HG02623 (cell line): ENCODE results near the gene BID.

Experiments
- ATAC-seq: cut with Tn5 transposase; IDR thresholded peaks from one replicate; pipeline ENCODE4 v1.9.1; 2021; ENCODE audit warnings: moderate library complexity; ENCODE audit not compliant: unreplicated experiment

Gene BID

DNA sequence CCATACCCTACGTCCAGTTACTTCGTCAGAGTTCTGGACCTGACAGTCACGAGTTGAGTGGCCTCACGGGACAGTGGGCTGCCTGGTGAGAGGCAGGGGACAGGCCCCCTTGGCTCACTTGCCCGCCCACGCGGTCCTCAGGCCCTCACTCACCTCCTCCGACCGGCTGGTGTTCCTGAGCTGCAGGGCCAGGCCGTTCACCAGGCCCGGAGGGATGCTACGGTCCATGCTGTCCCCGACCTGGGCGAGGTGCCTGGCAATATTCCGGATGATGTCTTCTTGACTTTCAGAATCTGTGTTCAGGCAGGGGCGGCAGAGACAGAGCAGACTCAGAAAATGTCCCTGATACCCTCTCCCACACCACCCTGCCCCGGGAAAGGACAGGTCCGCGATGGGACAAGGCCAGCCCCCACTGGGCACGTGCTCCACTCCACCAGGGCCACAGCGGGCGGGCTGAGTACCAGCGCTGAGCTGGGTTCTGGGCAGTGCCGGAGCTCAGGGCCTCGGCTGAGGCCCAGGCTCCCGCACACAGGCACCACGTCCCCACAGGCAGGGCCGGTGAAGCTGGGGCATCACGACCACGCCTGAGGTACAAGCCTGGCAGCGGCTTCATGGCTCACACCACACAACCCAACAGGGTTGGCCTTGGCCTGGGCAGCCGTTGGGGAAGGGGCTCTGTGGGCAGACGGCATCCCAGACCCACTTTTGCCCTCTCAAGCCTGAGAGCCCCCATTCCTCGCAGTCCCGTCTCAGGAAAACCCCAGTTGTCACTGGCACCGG is 34.9 kb downstream of the BID start:
- no peak for ATAC-seq

DNA sequence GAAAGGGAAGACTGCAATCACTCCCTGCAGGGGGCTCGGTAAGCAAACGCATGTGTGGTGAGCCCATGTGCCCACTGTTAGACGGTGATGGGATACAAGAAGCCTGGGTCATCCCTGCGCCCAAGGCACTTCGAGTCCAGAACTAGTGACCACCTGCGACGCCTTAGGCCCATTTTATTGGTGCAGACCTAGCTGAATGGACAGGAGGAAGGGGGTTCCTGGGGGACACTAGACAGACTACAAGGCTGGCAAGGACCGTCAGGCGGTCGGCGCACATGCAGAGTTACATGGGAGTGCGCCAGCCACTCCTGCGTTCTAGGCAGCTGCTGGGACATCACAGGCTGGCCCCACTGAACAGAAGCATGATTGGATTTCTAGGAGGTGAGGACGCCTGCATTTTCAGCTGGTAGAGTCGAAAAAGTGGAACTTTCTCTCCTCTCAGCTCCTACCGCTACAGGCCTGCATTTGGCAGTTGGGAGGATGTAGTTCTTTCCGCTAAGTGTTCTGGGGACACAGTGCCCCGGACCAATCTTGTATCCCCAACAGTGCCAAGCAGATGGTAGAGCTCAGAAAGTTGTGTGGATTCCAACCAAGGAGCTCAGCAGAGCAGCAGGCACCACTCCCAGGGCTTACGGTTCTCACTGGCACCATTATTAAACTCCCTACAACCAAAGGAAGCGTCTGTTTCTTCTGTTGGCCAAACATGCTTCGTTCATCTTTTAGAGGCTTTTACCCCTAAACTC is 35.7 kb downstream of the BID start:
- ATAC-seq = no peak

DNA sequence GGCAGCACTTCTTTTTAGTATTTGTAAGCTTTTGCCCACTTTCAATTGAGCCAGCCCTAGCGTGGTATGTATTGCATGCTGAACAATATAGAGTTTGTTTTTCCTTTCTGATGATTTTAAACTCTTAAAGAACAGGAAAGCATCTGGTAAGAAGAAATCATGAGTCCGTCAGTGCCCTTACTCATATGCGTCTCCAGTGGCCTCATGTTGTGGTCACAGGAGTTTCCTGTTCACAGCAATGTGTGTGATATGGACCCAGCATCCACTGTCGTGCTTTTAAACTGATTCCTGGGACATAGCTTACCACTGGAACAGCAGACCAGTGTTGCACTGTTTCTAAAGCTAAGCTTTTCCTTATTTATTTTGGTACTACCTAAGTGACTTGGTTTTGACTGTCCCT is 40.1 kb downstream of the BID start:
- ATAC-seq = no peak

DNA sequence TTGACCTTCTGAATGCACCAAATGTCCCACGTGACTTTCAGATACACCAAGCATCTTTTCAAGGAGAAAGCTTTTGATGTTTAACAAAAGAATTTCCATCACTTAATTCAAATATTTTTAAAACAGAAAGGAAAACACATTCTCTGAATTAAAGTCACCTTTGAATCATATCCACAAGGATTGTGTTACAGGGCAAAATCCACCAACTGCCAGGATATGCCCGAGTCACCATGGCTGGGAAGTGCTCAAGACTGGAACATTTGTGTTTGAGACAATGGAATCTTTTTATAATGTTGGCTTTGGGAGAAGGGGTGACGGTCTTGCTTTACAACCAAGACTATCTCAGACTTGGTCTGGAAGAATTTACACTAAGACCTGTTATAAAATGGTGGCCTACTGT is 40.8 kb downstream of the BID start:
- no peak for ATAC-seq

DNA sequence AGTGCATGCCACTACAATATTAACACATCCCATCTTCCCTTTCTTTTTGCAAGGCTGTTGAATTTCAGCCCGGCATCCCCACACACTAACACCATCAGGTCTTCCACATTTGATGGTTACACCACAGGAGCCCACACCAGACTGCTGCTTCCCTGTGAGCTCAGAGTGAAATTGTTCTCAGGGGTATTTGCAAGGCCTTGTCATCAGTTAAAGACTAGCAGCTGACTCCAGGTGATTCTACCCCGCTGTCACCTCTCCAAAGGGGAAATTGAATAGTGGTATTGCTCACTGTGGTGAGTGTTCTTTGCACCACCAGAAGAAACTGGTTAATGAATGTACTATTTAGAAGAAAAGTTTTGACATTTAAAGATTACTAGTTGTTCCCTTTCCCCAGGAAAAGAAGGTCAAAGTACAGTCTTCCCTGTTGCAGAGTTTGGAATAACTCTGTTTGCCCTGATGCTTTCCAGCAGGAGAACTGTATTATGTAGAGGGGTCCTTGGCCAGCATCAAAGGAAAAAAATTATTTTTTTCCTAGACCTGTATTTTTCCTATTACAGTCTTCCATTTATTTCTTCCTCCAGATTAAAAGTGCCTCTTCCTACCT is 41.9 kb downstream of the BID start:
- ATAC-seq = no peak

DNA sequence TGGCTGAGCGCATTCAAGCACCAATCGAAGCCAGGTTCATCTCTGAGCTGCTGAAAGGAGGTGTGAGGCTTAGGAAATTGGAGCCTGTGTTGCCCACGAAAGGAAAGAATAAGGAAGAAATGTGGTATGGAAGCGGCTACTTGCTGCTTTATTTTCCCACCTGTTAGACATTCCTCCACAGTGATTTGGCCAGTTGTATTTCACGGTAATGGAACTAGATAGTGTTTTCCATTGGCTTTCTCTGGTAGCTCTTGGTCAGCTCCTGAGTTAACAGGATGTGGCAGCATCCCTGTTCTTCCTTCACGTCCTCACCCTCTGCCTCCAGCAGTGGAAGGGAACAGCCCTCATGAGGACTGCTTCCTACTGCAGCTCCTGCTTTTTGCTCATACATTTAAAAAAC is 44.7 kb downstream of the BID start:
- ATAC-seq = no peak

DNA sequence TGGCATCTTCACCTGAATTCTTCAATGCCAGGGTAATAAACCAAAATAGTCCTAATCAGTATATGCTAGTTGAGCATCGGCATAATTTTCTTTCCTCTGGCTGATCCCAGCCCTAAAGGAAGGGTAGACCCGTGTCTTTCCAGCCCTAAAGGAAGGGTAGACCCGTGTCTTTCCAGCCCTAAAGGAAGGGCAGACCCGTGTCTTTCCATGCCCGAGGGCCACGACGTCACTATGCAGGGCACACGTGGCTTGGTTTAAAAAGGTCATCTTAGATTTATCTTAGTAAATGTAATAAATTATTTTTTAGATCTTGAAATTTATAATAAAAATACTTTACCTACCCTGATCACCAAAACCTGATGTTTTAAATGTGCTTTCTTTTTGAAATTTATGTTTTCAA is 45.5 kb downstream of the BID start:
- no peak for ATAC-seq

DNA sequence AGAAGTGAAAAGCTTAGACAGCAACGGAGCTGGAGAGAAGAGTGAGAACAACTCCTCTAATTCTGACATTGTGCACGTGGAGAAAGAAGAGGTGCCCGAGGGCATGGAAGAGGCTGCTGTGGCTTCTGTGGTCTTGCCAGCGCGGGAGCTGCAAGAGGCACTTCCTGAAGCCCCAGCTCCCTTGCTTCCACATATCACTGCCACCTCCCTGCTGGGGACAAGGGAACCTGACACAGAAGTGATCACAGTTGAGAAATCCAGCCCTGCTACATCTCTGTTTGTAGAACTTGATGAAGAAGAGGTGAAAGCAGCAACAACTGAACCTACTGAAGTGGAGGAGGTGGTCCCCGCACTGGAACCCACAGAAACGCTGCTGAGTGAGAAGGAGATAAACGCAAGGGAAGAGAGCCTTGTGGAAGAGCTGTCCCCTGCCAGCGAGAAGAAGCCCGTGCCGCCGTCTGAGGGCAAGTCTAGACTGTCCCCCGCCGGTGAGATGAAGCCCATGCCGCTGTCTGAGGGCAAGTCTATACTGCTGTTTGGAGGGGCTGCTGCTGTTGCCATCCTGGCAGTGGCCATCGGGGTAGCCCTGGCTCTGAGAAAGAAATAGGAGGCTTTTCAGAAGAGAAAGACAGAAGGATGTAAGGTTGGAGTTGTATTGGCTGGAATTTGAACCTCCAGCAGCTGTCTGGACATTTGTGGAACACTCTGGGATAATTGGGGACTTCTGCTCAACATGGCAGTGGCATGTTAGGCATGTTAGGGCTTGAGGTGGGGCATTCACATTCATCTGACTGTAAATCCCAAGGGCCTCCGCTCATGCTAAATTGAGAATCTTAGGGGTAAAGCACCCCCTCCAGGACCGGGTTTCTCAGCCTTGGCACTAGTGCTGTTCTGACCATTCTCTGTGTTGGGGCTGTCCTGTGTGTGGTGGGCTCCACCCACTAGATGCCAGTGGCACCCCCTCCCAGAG is 47.1 kb downstream of the BID start:
- no peak for ATAC-seq

DNA sequence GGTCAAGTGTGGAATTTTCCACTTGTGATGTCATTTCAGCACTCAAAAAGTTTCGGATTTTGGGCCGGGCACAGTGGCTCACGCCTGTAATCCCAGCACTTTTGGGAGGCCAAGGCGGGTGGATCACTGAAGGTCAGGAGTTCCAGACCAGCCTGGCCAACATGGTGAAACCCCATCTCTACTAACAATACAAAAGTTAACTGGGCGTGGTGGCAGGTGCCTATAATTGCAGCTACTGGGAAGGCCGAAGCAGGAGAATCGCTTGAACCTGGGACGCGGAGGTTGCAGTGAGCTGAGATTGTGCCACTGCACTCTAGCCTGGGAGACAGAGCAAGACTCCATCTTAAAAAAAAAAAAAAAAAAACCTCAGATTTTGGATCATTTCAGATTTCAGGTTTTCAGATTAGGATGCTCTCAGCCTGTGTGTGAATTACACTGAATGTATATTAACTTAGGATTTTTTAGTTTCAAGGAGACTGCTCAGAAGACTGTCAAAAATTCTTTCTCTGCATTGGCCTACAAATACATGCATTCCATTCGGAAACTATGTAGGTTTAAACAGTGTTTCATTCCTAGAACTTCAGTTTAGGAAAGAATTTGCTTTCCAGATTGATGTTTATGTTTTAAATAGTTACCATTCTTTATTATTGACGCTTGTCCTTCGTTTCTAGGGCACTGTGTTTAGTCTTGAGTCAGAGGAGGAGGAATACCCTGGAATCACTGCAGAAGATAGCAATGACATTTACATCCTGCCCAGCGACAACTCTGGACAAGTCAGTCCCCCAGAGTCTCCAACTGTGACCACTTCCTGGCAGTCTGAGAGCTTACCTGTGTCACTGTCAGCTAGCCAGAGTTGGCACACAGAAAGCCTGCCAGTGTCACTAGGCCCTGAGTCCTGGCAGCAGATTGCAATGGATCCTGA is 48.0 kb downstream of the BID start:
- no peak for ATAC-seq

DNA sequence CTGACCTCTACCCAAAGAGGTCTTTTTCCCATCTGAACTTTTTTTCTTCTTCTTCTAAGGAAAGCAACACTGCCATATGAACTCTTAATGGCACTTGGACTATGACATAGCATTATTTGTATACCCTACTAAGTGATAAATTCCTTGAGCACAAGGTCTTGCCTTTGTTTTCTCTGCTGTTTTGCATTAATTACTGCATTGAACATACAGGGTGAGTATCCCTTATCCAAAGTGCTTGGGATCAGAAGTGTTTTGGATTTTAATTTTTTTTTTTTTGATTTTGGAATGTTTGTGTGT is 48.8 kb downstream of the BID start:
- no peak for ATAC-seq

DNA sequence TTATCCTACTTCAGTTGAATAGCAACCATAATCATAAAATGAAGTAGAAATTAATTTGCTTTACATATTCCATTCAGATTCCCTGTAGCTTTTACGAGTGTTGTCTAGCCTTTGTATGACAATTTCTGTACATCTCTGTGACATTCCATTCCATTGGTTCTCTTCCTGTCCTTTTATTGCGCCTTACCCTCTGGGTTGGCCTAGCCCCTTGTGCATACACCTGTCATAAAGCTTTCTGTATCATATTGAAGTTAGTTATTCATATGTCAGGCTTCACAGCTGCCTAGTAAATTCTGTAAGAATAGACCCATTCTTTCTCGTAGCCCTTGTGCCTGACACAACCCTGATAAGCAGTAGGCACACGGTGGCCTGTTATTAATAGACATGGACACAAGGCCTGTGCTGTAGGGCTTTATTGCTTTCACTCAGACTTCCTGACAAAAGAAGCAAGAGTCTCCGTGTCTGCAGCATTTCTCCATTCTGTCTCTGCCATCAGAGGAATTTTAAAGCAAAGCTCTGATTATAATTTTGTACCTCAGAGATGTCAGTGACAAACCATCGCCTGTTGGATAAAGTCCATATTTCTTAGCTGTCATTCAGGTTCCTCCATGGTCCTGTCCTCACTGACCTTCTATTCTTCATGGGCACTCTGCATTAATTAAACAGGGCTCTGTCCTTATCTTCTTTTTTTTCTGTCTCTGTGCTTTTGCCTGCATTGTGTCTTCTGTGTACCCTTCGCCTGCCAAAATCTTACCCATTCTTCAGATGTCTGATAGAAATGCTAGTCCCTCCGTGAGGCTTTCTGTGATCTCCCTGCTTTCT is 49.4 kb downstream of the BID start:
- no peak for ATAC-seq

DNA sequence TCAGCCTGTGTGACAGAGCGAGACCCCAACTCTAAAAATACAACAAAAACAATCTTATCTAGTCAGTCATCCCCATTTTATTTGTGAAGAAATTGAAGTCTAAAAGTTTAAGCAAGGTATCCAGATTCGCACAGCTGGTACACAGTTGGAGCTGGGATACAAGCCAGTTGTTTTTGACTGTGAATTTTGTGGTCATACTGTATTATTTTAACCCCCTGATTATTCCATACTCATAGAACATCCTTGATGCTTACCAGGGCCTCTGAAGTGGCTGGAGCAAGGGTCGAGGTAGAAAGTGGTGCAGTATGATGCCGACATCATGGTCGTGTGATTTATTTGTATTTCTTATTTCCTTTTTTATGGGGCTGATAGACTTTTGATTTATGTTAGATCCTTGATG is 50.0 kb downstream of the BID start:
- ATAC-seq = no peak

DNA sequence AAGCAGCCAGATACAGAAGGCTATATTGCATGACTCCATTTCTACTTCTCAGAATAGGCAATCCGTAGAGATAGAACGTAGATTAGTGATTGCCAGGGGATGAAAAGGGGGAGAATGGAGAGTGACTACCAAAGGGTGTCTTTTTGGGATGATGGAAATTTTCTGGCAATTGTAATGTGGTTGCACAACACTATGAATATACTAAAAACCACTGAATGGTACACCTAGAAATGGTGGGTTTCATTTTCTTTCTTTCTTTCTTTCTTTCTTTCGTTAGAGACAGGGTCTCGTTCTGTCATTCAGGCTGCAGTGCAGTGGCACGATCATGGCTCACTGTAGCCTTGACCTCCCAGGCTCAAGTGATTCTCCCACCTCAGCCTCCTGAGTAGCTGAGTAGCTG is 54.4 kb downstream of the BID start:
- ATAC-seq = no peak

DNA sequence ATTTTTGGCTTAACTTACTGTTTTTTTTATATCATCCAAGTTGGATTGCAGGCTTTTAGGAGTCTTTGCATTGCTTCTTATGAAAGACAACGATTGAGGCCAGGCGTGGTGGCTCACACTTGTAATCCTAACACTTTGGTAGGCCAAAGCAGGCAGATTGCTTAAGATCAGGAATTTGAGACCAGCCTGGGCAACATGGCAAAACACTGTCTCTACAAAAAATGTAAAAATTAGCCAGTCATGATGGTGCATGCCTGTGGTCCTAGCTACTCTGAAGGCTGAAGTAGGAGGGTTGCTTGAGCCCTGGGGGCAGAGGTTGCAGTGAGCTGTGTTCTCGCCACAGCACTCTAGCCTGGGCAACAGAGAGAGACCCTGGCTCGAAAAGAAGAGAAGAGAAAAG is 56.6 kb downstream of the BID start:
- no peak for ATAC-seq

DNA sequence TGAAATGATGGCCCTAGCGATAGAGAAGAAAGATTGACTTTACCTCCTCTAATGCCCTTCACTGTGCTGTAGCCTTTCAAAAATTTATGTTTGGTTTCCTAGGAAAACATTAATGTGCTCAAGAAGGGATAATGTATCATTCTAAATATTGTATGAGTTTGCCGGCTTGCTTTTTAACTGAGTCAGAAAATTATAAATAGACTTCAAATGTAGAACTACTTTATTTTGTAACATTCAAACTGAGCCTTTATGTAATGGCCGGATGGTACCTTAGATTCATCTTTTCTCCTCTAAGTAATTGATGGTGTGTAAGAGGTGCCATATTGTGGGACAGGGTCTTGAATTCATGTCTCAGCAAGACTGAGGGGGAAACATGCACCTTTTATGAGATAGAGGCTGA is 57.7 kb downstream of the BID start:
- ATAC-seq = no peak

DNA sequence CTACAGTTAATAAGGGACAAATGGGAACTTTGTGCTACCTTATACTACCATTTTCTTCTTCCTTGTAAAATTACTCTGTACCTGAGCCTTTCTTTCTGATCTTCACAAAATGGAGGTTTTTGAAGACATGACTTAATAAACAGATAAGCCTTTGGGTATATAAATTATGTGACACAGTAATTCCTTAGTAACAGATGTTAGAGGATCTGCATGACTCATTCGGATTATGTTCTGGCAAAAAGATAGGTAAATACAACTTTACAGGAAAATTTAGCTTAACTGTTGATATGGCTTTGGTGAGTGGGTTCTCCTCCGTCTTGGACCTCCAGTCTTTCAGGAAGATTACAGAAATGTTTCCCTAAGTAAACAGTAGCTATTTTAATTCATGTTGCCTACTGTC is 61.8 kb downstream of the BID start:
- no peak for ATAC-seq

DNA sequence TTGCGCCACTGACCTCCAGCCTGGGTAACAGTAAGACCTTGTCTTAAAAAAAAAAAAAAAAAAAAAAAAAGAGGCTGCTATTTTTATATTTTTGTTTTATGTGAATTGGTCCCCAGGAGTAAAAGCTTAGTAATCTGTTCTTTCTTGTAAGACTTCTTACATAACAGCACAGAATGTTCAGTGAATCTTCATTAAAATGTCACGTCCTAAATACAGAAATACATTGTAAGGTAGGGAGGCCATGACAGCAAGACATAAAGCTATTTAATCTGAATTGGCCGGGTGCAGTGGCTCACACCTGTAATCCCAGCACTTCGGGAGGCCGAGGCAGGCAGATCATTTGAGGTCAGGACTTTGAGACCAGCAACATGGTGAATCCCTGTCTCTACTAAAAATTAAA is 64.2 kb downstream of the BID start:
- ATAC-seq = no peak

DNA sequence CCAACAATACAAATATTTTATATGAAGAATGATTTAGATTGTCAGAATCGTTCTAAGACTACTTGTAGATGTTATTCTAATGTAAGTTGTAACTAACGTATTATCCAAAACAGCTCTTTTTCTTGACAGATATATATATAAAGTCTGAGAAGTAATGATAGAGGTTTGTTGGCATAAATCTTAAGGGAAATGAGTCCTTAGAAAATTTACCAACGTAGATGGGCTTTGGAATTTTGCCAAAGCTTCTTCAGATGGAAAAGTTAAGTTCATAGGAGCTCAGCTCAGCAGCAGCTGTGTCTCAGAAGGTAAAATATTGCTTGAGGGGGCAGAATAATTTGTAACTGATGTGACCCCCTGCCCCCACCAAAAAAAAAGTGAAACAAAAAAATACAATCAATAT is 66.7 kb downstream of the BID start:
- no peak for ATAC-seq

DNA sequence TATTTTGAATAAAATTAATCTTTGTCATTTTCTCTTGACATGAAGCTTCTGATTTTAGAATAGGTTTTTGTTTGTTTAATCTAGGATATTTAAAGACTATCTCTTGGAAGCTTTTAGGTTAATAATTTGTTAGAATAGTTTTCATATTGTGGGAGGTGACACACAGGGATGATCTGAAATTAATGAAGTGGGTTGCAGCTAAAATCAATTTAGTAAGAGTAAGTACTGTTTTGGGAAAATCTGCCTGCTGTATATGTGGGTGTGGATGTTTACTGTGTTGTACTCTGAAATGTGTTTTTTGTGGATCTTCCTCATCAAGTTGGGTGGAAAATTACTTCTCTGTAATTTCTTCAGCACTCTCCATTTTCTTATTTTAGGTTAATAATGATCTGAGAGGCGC is 67.3 kb downstream of the BID start:
- ATAC-seq = no peak
